ENCODE results near the gene MAPK1. TPM values are rescaled to one million over a fixed set of nuclear protein-coding genes. Genes with fewer than 3 reads are reported as not detected.
"Not testable (repeated sequence)": the region's sequence is repeated elsewhere in the genome, so short reads cannot be mapped to it uniquely, and the experiment has no call there.

MAPK1 gene
- total RNA-seq, 2 donors from 2014 or later: 107 to 154 TPM

GRCh38 chr22:21898354-21898896, 31.0 kb upstream of the MAPK1 start:
- H3K4me3 Mint-ChIP-seq: no peak overlapping the region
- H3K36me3 Mint-ChIP-seq (ENCODE audit: insufficient read depth in 2 of 2): no peaks in the 10 kb centered on the region
- H3K9me3 Mint-ChIP-seq: no peaks in the 10 kb centered on the region
- H3K27ac Mint-ChIP-seq: no peak overlapping the region
- no peak for DNase-seq
- no peaks in the 10 kb centered on the region for H3K27me3 Mint-ChIP-seq (ENCODE audit: low read depth)
- H3K4me1 Mint-ChIP-seq (ENCODE audit: low read depth): peaks cover 6% of the 10 kb centered on the region
- ATAC-seq (replicated peaks in 1 of 2): no peak

GRCh38 chr22:21896951-21897513, 29.6 kb upstream of the MAPK1 start:
- no peaks in the 10 kb centered on the region for H3K36me3 Mint-ChIP-seq (ENCODE audit: insufficient read depth in 2 of 2)
- H3K4me3 Mint-ChIP-seq: no peak overlapping the region
- ATAC-seq (replicated peaks in 1 of 2): no peak
- no peak overlapping the region for H3K27ac Mint-ChIP-seq
- H3K4me1 Mint-ChIP-seq (ENCODE audit: low read depth): no peaks in the 10 kb centered on the region
- no peak for DNase-seq
- H3K27me3 Mint-ChIP-seq (ENCODE audit: low read depth): no peaks in the 10 kb centered on the region
- no peaks in the 10 kb centered on the region for H3K9me3 Mint-ChIP-seq

GRCh38 chr22:21896275-21896674, 28.8 kb upstream of the MAPK1 start:
- not testable (repeated sequence) for H3K4me3 Mint-ChIP-seq; H3K9me3 Mint-ChIP-seq; H3K27me3 Mint-ChIP-seq (ENCODE audit: low read depth); H3K36me3 Mint-ChIP-seq (ENCODE audit: insufficient read depth in 2 of 2); DNase-seq; H3K4me1 Mint-ChIP-seq (ENCODE audit: low read depth); H3K27ac Mint-ChIP-seq; ATAC-seq (replicated peaks in 1 of 2)

GRCh38 chr22:21894799-21895198, 27.4 kb upstream of the MAPK1 start:
- no peak for ATAC-seq (replicated peaks in 1 of 2)
- DNase-seq: no peak
- Mint-ChIP-seq H3K4me3 (no peak overlapping the region), H3K27ac (no peak overlapping the region), H3K4me1 (ENCODE audit: low read depth) (no peaks in the 10 kb centered on the region), H3K36me3 (ENCODE audit: insufficient read depth in 2 of 2) (no peaks in the 10 kb centered on the region), H3K27me3 (ENCODE audit: low read depth) (no peaks in the 10 kb centered on the region), H3K9me3 (no peaks in the 10 kb centered on the region)

- Mint-ChIP-seq H3K27ac (no peak overlapping the region), H3K4me3 (no peak overlapping the region), H3K9me3 (peaks cover 0 to 2% of the 10 kb centered on the region in 2 donors), H3K4me1 (ENCODE audit: low read depth) (no peaks in the 10 kb centered on the region), H3K36me3 (ENCODE audit: insufficient read depth in 2 of 2) (no peaks in the 10 kb centered on the region), H3K27me3 (ENCODE audit: low read depth) (peaks cover 10% of the 10 kb centered on the region)
- ATAC-seq (replicated peaks in 1 of 2): no peak
- no peak for DNase-seq
These were observed 22.0 kb upstream of the MAPK1 start for GRCh38 chr22:21889251-21889990.

GRCh38 chr22:21887841-21888240, 20.4 kb upstream of the MAPK1 start:
- DNase-seq (no peak), ATAC-seq (replicated peaks in 1 of 2) (no peak)
- Mint-ChIP-seq H3K27ac (no peak overlapping the region), H3K27me3 (ENCODE audit: low read depth) (peaks cover 10% of the 10 kb centered on the region), H3K9me3 (peaks cover 0 to 2% of the 10 kb centered on the region in 2 donors), H3K4me1 (ENCODE audit: low read depth) (no peaks in the 10 kb centered on the region), H3K36me3 (ENCODE audit: insufficient read depth in 2 of 2) (no peaks in the 10 kb centered on the region), H3K4me3 (no peak overlapping the region)

- not testable (repeated sequence) for H3K4me3 Mint-ChIP-seq; DNase-seq; H3K4me1 Mint-ChIP-seq (ENCODE audit: low read depth); H3K27ac Mint-ChIP-seq; H3K36me3 Mint-ChIP-seq (ENCODE audit: insufficient read depth in 2 of 2); H3K9me3 Mint-ChIP-seq; ATAC-seq (replicated peaks in 1 of 2)
- peaks cover 24% of the 10 kb centered on the region for H3K27me3 Mint-ChIP-seq (ENCODE audit: low read depth)
These were observed 16.5 kb upstream of the MAPK1 start for GRCh38 chr22:21883930-21884329.

GRCh38 chr22:21882754-21883333, 15.4 kb upstream of the MAPK1 start:
- H3K4me3 Mint-ChIP-seq; H3K9me3 Mint-ChIP-seq; DNase-seq; H3K36me3 Mint-ChIP-seq (ENCODE audit: insufficient read depth in 2 of 2); H3K4me1 Mint-ChIP-seq (ENCODE audit: low read depth); H3K27ac Mint-ChIP-seq; ATAC-seq (replicated peaks in 1 of 2): not testable (repeated sequence)
- H3K27me3 Mint-ChIP-seq (ENCODE audit: low read depth): peaks cover 24% of the 10 kb centered on the region

GRCh38 chr22:21881841-21882753, 14.7 kb upstream of the MAPK1 start:
- Mint-ChIP-seq H3K4me1 (ENCODE audit: low read depth) (peaks cover 5% of the 10 kb centered on the region), H3K27me3 (ENCODE audit: low read depth) (peaks cover 24% of the 10 kb centered on the region), H3K4me3 (no peak overlapping the region), H3K36me3 (ENCODE audit: insufficient read depth in 2 of 2) (peaks cover 0 to 1% of the 10 kb centered on the region in 2 donors), H3K27ac (no peak overlapping the region), H3K9me3 (peaks cover 0 to 2% of the 10 kb centered on the region in 2 donors)
- no peak for ATAC-seq (replicated peaks in 1 of 2)
- no peak for DNase-seq

- no peaks in the 10 kb centered on the region for H3K9me3 Mint-ChIP-seq
- H3K27me3 Mint-ChIP-seq (ENCODE audit: low read depth): peaks cover 7% of the 10 kb centered on the region
- peaks cover 1 to 3% of the 10 kb centered on the region in 2 donors for H3K36me3 Mint-ChIP-seq (ENCODE audit: insufficient read depth in 2 of 2)
- ATAC-seq (replicated peaks in 1 of 2) (peak; percentile 96 to 97), DNase-seq (peak; percentile 63 to 66)
- peak overlapping the region; percentile 98 for H3K27ac Mint-ChIP-seq
- peaks cover 41% of the 10 kb centered on the region for H3K4me1 Mint-ChIP-seq (ENCODE audit: low read depth)
- H3K4me3 Mint-ChIP-seq: peak overlapping the region; percentile 38 to 76
These were observed 9.2 kb upstream of the MAPK1 start for GRCh38 chr22:21876486-21877176.

GRCh38 chr22:21874953-21875352, 7.5 kb upstream of the MAPK1 start:
- H3K4me1 Mint-ChIP-seq (ENCODE audit: low read depth): peaks cover 41% of the 10 kb centered on the region
- not testable (repeated sequence) for H3K4me3 Mint-ChIP-seq; DNase-seq; H3K36me3 Mint-ChIP-seq (ENCODE audit: insufficient read depth in 2 of 2); ATAC-seq (replicated peaks in 1 of 2); H3K9me3 Mint-ChIP-seq; H3K27ac Mint-ChIP-seq; H3K27me3 Mint-ChIP-seq (ENCODE audit: low read depth)

- DNase-seq (no peak), ATAC-seq (replicated peaks in 1 of 2) (no peak)
- Mint-ChIP-seq H3K27me3 (ENCODE audit: low read depth) (no peaks in the 10 kb centered on the region), H3K9me3 (no peaks in the 10 kb centered on the region), H3K4me3 (no peak overlapping the region), H3K4me1 (ENCODE audit: low read depth) (peaks cover 46% of the 10 kb centered on the region), H3K27ac (no peak overlapping the region), H3K36me3 (ENCODE audit: insufficient read depth in 2 of 2) (peaks cover 1 to 3% of the 10 kb centered on the region in 2 donors)
These were observed 6.2 kb upstream of the MAPK1 start for GRCh38 chr22:21873619-21874018.
